H7 (cell line): ENCODE measurements around the gene IGF2BP2. TPM values are rescaled to one million over a fixed set of nuclear protein-coding genes. Genes with fewer than 3 reads are reported as not detected.

Source experiments
- DNase-seq: peaks from one replicate; pipeline ENCODE4 v3.0.0; 2012
- H3K27me3 ChIP-seq: 2 replicates; pipeline ENCODE4 v1.6.0; 2011; ENCODE audit warnings: mild to moderate bottlenecking, low read length; ENCODE audit not compliant: control insufficient read depth, insufficient read depth
- H3K36me3 ChIP-seq: replicated peaks from 2 replicates; pipeline ENCODE4 v1.5.1; 2011; ENCODE audit warnings: low read length; ENCODE audit not compliant: control insufficient read depth, insufficient read depth
- H3K4me3 ChIP-seq: 2 replicates; pipeline ENCODE4 v1.5.1; 2011; ENCODE audit warnings: low read depth, mild to moderate bottlenecking, control low read depth, low read length, moderate library complexity; ENCODE audit not compliant: insufficient read depth
- total RNA-seq: library from RNA; depleted of rRNA; stranded (reverse); fragments of >200 nt; shearing (Covaris generic); gene quantifications from 2 replicates; pipeline ENCODE4 v1.2.3, GENCODE V29; 2014

IGF2BP2 gene
- total RNA-seq, 1 experiment from 2014 or later, result 83.7 TPM

DNA sequence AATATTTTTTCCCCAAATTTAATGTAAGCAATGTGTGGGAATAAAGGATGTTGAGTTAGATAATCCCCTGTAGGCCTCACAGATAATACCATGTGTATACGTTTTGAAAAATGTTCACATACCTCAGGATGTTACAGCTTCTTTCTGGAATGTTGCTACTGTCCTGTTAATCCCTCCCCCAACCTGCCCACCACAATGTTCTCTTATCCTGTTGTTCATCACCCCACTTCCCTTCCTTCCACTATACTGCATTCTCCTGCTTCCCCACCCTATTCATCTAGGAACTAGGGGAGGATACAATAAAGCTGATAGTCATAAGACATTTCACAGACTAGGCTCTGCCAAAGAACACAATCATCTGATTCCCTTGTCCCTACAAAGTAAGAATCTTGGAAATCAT is 92.1 kb downstream of the IGF2BP2 start:
- no peaks in the 10 kb centered on the region for H3K36me3 ChIP-seq
- DNase-seq, result no peak
- H3K4me3 ChIP-seq, result no peak overlapping the region
- H3K27me3 ChIP-seq, result no peaks in the 10 kb centered on the region

DNA sequence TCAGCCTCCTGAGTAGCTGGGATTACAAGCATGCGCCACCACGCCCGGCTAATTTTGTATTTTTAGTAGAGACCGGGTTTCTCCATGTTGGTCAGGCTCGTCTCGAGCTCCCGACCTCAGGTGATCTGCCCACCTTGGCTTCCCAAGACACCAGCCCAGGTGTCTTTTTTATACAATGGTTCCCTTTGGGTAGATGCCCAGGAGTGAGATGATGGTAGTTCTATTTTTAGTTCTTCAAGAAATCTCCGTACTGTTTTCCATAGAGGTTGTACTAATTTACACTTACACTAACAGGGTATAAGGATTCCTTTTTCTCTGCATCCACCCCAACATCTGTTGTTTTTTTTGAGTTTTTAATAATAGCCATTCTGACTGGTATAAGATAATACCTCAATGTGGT is 94.3 kb downstream of the IGF2BP2 start:
- no peaks in the 10 kb centered on the region for H3K36me3 ChIP-seq
- H3K4me3 ChIP-seq, result no peak overlapping the region
- no peak for DNase-seq
- no peaks in the 10 kb centered on the region for H3K27me3 ChIP-seq

DNA sequence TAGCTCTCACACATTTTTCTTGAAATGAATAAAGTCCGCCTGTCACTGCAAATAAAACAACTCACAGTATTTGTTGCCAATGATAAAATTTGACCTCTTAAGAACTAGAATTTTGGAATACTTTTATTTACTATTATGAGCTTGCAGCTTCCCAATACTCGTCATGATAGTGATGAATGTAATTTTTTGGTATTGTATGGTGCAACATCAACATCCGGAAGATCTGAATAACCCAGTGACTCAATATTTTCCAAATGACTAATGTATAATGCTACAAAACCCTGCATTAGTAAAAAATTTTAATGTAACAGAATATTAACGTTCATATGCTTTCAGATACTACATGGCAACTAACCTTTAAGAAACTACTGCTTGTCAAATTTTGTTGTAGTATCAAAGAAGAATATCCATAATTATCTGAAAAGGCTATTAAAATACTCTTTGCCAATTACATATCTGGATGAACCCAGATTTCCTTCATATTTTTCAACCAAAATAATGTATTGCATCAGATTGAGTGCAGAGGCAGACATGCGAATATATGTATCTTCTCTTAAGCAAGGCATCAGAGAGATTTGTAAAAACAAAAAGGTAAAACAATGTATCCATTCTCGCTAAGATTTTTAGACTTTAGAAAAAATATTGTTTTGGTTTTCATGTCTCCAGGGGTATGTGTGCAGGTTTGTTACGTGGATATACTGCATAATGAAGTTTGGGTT is 95.3 kb downstream of the IGF2BP2 start:
- no peaks in the 10 kb centered on the region for H3K36me3 ChIP-seq
- no peak for DNase-seq
- H3K27me3 ChIP-seq, result no peaks in the 10 kb centered on the region
- no peak overlapping the region for H3K4me3 ChIP-seq

- H3K36me3 ChIP-seq, result no peaks in the 10 kb centered on the region
- DNase-seq, result no peak
- no peak overlapping the region for H3K4me3 ChIP-seq
- H3K27me3 ChIP-seq, result no peaks in the 10 kb centered on the region
Measured at GRCh38 chr3:185728630-185729336, 96.1 kb downstream of the IGF2BP2 start.

DNA sequence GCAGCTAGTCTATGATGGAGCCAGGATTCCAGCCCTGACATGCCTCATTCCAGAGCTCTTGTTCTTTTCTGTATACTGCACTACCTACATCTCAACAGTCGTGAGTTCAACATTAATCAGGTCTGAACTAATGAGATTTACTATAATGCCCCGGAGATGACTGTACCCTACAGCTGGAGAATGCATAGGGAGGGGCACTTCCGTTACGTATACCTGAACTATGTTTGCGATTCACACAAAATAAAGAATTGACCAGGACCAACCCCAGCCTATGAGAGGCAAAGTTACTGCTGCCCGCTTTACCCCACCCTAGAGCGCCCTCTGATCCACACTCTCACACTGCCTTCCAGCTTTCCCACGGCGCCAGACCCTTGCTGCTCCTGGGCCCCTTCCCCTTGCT is 97.0 kb downstream of the IGF2BP2 start:
- H3K36me3 ChIP-seq, result no peaks in the 10 kb centered on the region
- no peak overlapping the region for H3K4me3 ChIP-seq
- DNase-seq, result no peak
- no peaks in the 10 kb centered on the region for H3K27me3 ChIP-seq

- H3K4me3 ChIP-seq, result no peak overlapping the region
- DNase-seq, result no peak
- no peaks in the 10 kb centered on the region for H3K27me3 ChIP-seq
Measured at GRCh38 chr3:185726254-185726967, 98.4 kb downstream of the IGF2BP2 start.

DNA sequence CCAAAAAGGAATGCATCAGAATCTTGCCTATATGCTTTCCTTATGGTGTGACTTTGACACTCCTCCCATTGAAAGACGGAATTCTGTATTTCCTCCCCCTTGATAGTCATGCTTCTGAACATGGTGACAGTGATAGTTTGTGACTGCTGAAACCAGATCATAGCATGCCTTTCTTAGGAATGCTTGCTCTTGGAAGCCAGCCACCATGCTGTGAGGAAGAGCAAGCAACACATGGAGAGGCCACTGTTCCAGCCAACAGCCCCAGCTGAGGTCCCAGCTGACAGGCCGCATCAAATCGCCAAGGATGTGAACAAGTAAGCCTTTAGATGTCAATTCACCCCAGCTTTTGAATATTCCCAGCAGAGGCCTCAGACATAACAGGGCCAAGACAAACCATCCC is 100.1 kb downstream of the IGF2BP2 start:
- DNase-seq, result no peak
- Histone ChIP-seq H3K36me3 (no peaks in the 10 kb centered on the region; the same call in 1 of the 2 replicates), H3K4me3 (no peak overlapping the region), H3K27me3 (no peaks in the 10 kb centered on the region)

More at GRCh38 chr3:185726254-185726967, 98.4 kb downstream of the IGF2BP2 start:
- H3K36me3 ChIP-seq, result no peaks in the 10 kb centered on the region

- no peak for DNase-seq
- no peak overlapping the region for H3K4me3 ChIP-seq
- H3K36me3 ChIP-seq, result no peaks in the 10 kb centered on the region; the same call in 1 of the 2 replicates
- H3K27me3 ChIP-seq, result no peaks in the 10 kb centered on the region
Measured at GRCh38 chr3:185724251-185724650, 100.6 kb downstream of the IGF2BP2 start.

DNA sequence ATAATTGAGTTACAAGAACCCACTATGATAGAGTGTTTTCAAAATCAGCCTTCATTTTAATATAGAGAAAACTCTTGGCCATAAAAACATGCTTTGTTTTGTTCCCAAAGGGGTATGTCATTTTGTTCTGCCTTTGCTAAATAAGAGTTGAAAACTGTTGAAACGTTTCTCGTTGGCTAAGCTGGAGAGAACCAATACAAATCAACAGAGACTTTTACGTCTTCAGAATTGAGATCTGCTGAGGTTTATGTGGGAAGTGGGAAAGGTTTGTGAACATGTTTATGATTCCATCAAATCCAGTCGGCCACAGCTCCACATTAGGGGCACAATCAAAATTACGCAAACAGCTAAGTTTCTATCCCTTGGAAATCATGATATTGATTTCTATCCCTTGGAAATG is 102.0 kb downstream of the IGF2BP2 start:
- DNase-seq, result no peak
- Histone ChIP-seq H3K27me3 (no peaks in the 10 kb centered on the region), H3K4me3 (no peak overlapping the region), H3K36me3 (no peaks in the 10 kb centered on the region; the same call in none of the 2 replicates)

GRCh38 chr3:185721970-185722369 is 102.9 kb downstream of the IGF2BP2 start:
- DNase-seq, result no peak
- Histone ChIP-seq H3K4me3 (no peak overlapping the region), H3K27me3 (no peaks in the 10 kb centered on the region), H3K36me3 (no peaks in the 10 kb centered on the region; the same call in none of the 2 replicates)

DNA sequence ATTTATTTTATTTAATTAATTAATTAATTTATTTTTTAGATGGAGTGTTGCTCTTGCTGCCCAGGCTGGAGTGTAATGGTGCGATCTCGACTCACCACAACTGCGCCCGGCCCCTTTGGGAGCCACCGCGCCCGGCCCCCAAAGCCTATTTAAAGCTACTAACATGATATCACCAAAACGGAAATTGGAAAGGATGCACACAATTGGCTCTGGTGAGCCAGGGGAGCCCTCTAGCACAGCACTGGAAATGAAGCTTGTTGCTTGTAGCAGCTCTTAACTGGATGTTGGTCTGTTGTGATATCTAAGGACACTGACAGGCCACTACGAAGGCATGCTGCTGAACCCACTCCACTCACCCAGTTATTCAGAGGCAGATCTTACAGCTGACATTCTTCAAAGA is 104.5 kb downstream of the IGF2BP2 start:
- Histone ChIP-seq H3K4me3 (no peak overlapping the region), H3K36me3 (no peaks in the 10 kb centered on the region; the same call in none of the 2 replicates), H3K27me3 (no peaks in the 10 kb centered on the region)
- no peak for DNase-seq

GRCh38 chr3:185718736-185719593 is 105.9 kb downstream of the IGF2BP2 start:
- Histone ChIP-seq H3K27me3 (no peaks in the 10 kb centered on the region), H3K36me3 (no peaks in the 10 kb centered on the region; the same call in none of the 2 replicates), H3K4me3 (no peak overlapping the region)
- DNase-seq, result no peak

DNA sequence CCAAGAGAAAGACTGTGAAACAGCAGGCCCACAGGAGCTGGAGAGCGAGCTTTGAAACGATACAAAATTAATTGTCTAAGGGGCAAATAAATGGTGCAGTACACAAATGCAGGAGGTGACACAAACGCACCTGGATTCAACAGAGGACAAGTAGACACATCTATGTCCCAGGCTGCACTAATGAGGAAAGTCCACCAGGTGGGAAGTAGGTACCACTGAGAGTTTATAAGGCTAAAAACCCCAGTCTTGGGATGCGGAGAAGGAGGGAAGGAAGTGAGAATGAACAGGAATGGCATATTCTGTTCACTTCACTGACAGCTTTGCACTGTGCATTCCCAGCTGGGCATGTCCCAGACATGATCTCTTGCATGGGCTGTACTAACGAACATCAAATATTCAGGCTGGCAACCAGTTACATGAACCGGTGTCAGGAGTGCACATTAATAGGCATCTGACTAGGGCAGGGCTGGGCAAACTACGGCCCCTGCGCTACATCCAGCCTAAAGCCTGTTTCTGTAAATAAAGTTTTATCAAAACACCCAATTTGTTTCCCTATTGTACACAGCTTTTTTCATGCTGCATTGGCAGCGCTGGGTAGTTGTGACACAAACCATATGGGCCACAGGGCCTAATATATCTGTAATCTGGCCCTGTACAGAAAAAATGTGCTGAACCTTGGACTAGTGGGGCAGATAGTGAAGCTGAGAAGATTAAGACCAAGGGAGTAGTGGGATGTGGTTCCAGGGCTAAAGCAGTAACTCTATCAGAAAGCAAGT is 107.0 kb downstream of the IGF2BP2 start:
- Histone ChIP-seq H3K36me3 (no peaks in the 10 kb centered on the region; the same call in none of the 2 replicates), H3K27me3 (no peaks in the 10 kb centered on the region), H3K4me3 (no peak overlapping the region)
- DNase-seq, result no peak
